Measurements from ENCODE around the gene NWD2.
"Not testable (repeated sequence)": the region's sequence is repeated elsewhere in the genome, so short reads cannot be mapped to it uniquely, and the experiment has no call there.

The NWD2 gene

GRCh38 chr4:37490391-37491347 lies 246.1 kb downstream of the NWD2 start:
- no peaks in the 10 kb centered on the region for H3K27me3 ChIP-seq (ENCODE audit: control insufficient read depth, low read length)
- H3F3A ChIP-seq (ENCODE audit: control insufficient read depth, insufficient read depth), result no peaks in the 10 kb centered on the region
- H3K9me2 ChIP-seq (replicated peaks; ENCODE audit: control insufficient read depth, low read length), result no peaks in the 10 kb centered on the region
- no peak overlapping the region for H3K4me2 ChIP-seq (ENCODE audit: low read length)
- H3K27ac ChIP-seq (ENCODE audit: low read depth, low read length), result no peak overlapping the region
- no peak overlapping the region for H3K4me3 ChIP-seq (ENCODE audit: low read length)
- no peaks in the 10 kb centered on the region for H4K20me1 ChIP-seq (ENCODE audit: control insufficient read depth, insufficient read depth, low read depth, low read length)
- no peak for TF ChIP-seq EZH2phosphoT487 (IDR thresholded peaks at IDR 0.05; ENCODE audit: borderline replicate concordance, low read length)
- TF ChIP-seq, protein P1, sequence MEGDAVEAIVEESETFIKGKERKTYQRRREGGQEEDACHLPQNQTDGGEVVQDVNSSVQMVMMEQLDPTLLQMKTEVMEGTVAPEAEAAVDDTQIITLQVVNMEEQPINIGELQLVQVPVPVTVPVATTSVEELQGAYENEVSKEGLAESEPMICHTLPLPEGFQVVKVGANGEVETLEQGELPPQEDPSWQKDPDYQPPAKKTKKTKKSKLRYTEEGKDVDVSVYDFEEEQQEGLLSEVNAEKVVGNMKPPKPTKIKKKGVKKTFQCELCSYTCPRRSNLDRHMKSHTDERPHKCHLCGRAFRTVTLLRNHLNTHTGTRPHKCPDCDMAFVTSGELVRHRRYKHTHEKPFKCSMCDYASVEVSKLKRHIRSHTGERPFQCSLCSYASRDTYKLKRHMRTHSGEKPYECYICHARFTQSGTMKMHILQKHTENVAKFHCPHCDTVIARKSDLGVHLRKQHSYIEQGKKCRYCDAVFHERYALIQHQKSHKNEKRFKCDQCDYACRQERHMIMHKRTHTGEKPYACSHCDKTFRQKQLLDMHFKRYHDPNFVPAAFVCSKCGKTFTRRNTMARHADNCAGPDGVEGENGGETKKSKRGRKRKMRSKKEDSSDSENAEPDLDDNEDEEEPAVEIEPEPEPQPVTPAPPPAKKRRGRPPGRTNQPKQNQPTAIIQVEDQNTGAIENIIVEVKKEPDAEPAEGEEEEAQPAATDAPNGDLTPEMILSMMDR (IDR thresholded peaks at IDR 0.05; ENCODE audit: low read depth, low read length, poor library complexity, severe bottlenecking), result no peak
- no peaks in the 10 kb centered on the region for H3K79me2 ChIP-seq (ENCODE audit: control insufficient read depth, low read length)
- no peaks in the 10 kb centered on the region for H3K9me3 ChIP-seq (ENCODE audit: control insufficient read depth, insufficient read depth, low read length)
- H3K36me3 ChIP-seq (ENCODE audit: control insufficient read depth, low read length), result no peaks in the 10 kb centered on the region
- no peaks in the 10 kb centered on the region for H3K4me1 ChIP-seq (ENCODE audit: control insufficient read depth, low read length)

GRCh38 chr4:37495353-37495752 lies 250.8 kb downstream of the NWD2 start:
- H3K4me3 ChIP-seq (ENCODE audit: low read length); H4K20me1 ChIP-seq (ENCODE audit: control insufficient read depth, insufficient read depth, low read depth, low read length); H3K4me2 ChIP-seq (ENCODE audit: low read length); H3K27ac ChIP-seq (ENCODE audit: low read depth, low read length); H3K9me2 ChIP-seq (replicated peaks; ENCODE audit: control insufficient read depth, low read length); H3K4me1 ChIP-seq (ENCODE audit: control insufficient read depth, low read length); H3K36me3 ChIP-seq (ENCODE audit: control insufficient read depth, low read length); H3F3A ChIP-seq (ENCODE audit: control insufficient read depth, insufficient read depth); H3K27me3 ChIP-seq (ENCODE audit: control insufficient read depth, low read length); H3K79me2 ChIP-seq (ENCODE audit: control insufficient read depth, low read length); H3K9me3 ChIP-seq (ENCODE audit: control insufficient read depth, insufficient read depth, low read length): not testable (repeated sequence)
